NCI-H345 (cell line): Measurements from ENCODE around the gene CSNK1G2.

Experiments
- DNase-seq: peaks from one replicate; lab custom pipeline; 2025; lab: John Stamatoyannopoulos, UW

The CSNK1G2 gene

GRCh38 chr19:2018752-2019151 is 77.8 kb downstream of the CSNK1G2 start:
- DNase-seq, result no peak

- DNase-seq, result no peak
Observed at GRCh38 chr19:2021453-2022140, 80.6 kb downstream of the CSNK1G2 start.

GRCh38 chr19:2022289-2022688 is 81.3 kb downstream of the CSNK1G2 start:
- DNase-seq, result no peak

GRCh38 chr19:2026770-2027169 is 85.8 kb downstream of the CSNK1G2 start:
- no peak for DNase-seq

GRCh38 chr19:2027361-2027760 is 86.4 kb downstream of the CSNK1G2 start:
- no peak for DNase-seq
